ENCODE results near the gene ING3.

GRCh38 chr7:121006711-121007315 lies 56.2 kb downstream of the ING3 start:
- TF ChIP-seq CTCF (conservative IDR thresholded peaks at IDR 0.05; ENCODE audit: low read length), result no peak
- no peak for TF ChIP-seq EZH2phosphoT487 (IDR thresholded peaks at IDR 0.05; ENCODE audit: borderline replicate concordance)

Data from Loucy (cell line).